Measurements from ENCODE around the gene C4orf51.

DNA sequence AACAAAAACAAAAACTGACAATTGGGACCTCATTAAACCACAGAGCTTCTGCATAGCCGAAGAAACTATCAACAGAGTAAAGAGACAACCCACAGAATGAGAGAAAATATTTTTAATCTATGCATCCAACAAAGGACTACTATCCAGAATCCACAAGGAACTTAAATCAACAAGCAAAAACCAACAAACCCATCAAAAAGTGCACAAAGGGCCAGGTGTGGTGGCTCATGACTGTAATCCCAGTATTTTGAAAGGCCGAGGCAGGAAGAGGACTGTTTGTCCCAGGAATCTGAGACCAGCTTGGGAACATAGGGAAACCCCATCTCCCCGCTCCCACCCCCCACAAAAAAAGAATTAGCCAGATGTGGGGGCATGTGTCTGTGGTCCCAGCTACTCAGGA is 10.7 kb downstream of the C4orf51 start:
- TF ChIP-seq POLR2A (IDR thresholded peaks at IDR 0.05) (no peak), POLR2AphosphoS5 (IDR thresholded peaks at IDR 0.05) (no peak)

Measured in sigmoid colon (tissue), 4 donors.